Erythroblast (primary cell): ENCODE data around the gene ACTR5.

ENCODE experiments used
- GATA1 ChIP-seq: IDR thresholded peaks from 2 replicates; pipeline ENCODE4 v1.6.1; 2011; ENCODE audit warnings: low read depth, mild to moderate bottlenecking, control low read depth, low read length, moderate library complexity
- POLR2A ChIP-seq: IDR thresholded peaks from 2 replicates; pipeline ENCODE4 v1.6.1; 2011; ENCODE audit warnings: mild to moderate bottlenecking, low read length

DNA sequence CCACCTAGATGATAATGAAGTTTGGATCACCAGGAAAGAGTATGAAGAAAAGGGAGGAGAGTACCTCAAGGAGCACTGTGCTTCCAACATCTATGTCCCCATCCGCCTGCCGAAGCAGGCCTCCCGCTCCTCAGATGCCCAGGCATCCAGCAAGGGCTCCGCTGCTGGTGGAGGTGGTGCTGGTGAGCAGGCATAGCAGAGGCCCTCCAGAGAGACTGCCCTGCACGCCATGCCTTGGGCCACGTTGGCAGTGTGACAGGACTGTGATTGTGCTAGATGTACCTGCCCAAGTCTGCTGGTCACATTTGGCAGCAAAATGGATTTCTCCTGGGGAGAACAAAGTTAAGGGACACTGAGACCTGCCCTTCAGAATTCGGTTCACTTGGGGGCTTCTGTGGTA is 23.4 kb downstream of the ACTR5 start:
- TF ChIP-seq POLR2A (no peak), GATA1 (no peak)
